K562 (cell line): ENCODE results near the gene RASSF3. TPM values are rescaled to one million over a fixed set of nuclear protein-coding genes. Genes with fewer than 3 reads are reported as not detected.

Source experiments
- CC2D1A ChIP-seq: fragments of 450-650 bp; IDR thresholded peaks from 2 replicates; pipeline ENCODE4 v1.6.1; 2017; ENCODE audit warnings: mild to moderate bottlenecking
- FOXP4 ChIP-seq: sonication (generic); formaldehyde crosslinking; IDR thresholded peaks from 2 replicates; pipeline ENCODE4 v1.8.0; 2022; ENCODE audit warnings: mild to moderate bottlenecking, missing genetic modification reagents, borderline replicate concordance
- MAZ ChIP-seq, 2 experiments: fragments of 450-650 bp in 1 of 2; sonication (generic) in 1 of 2; formaldehyde crosslinking; IDR thresholded peaks in 1 of 2; conservative IDR thresholded peaks in 1 of 2; 2 replicates each; pipeline versions ENCODE4 v1.4.0 to v1.5.0; 2020; ENCODE audit warnings: mild to moderate bottlenecking in 1 of 2, missing genetic modification reagents in 1 of 2
- VEZF1 ChIP-seq: fragments of 200-800 bp; sonication (Bioruptor generic); IDR thresholded peaks from 2 replicates; pipeline ENCODE4 v1.6.1; 2017; ENCODE audit warnings: missing genetic modification characterization, missing compliant biosample characterization
- ZMIZ1 ChIP-seq, 2 experiments: fragments of 150-350 bp in 1 of 2; IDR thresholded peaks; 2 replicates each; pipeline ENCODE4 v1.6.1; 2012 to 2016; ENCODE audit warnings: low read depth in 2 of 2, low read length in 2 of 2, mild to moderate bottlenecking in 1 of 2, moderate library complexity in 1 of 2
- polyA plus RNA-seq, 8 experiments: library from polyadenylated mRNA; depleted of rRNA in 4 of 8; stranded (reverse) in 5 of 8; unstranded in 3 of 8; fragments of >200 nt; fragmentation: Nextera tagmentation in 2 of 8; fragmentation: Illumina TruSeq in 1 of 8; extraction: Ambion mirVana in 2 of 8; extraction: Trizol in 1 of 8; gene quantifications; 2 replicates each; pipeline versions ENCODE4 v1.2.1 to v1.2.3, GENCODE V29; 2011 to 2014; ENCODE audit warnings: inconsistent platforms in 1 of 8, missing spikeins in 1 of 8
- total RNA-seq, 7 experiments: library from RNA; depleted of rRNA in 6 of 7; stranded (reverse); fragments of >200 nt in 6 of 7; fragmentation: Illumina TruSeq in 2 of 7; extraction: Trizol in 2 of 7; gene quantifications; 2 replicates each; pipeline versions ENCODE4 v1.2.1 to v1.2.3, GENCODE V29; 2011 to 2021; ENCODE audit warnings: low replicate concordance in 1 of 7

Gene RASSF3
- total and polyA plus RNA-seq, 9 of the 15 experiments (the other 6 are each of a cell fraction or from before 2014, with no cell fraction given) = 3.7 to 39.2 (median 20.2) TPM

- TF ChIP-seq MAZ (CRISPR knock-in tag; conservative IDR thresholded peaks at IDR 0.05 in 1 of 2, IDR thresholded peaks at IDR 0.05 in 1 of 2) = peak; percentile 49 to 53; a peak in 2 of 4 replicates
- no peak for TF ChIP-seq FOXP4
- TF ChIP-seq VEZF1 (CRISPR knock-in tag) = no peak
- TF ChIP-seq CC2D1A = no peak
- TF ChIP-seq ZMIZ1 (IDR thresholded peaks at IDR 0.05; ENCODE audit: low read depth in 2 of 2, low read length in 2 of 2) = no peak
- TF ChIP-seq, all 486 proteins: peak for 68
Measured at GRCh38 chr12:64610660-64611340, 505 bp downstream of the RASSF3 start (continued).
